Measurements from ENCODE around the gene OGFOD2.

DNA sequence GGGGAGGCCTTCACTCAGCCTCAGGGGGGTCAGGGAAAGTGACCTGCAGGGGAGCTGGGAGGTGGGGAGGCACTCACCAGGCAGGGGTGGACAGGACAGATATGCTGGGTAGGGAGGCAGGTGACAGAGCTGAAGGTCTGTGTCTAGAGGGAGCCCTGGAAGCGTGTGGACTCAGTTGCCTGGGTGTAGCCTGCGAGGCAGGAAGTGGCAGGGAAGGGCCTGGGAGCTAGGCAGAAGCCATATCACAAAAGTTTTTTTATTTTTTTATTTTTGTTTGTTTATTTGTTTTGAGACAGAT lies 44.7 kb downstream of the OGFOD2 start:
- TF ChIP-seq EZH2 (IDR thresholded peaks at IDR 0.05; ENCODE audit: borderline replicate concordance, low read length): no peak
- TF ChIP-seq, protein P1, sequence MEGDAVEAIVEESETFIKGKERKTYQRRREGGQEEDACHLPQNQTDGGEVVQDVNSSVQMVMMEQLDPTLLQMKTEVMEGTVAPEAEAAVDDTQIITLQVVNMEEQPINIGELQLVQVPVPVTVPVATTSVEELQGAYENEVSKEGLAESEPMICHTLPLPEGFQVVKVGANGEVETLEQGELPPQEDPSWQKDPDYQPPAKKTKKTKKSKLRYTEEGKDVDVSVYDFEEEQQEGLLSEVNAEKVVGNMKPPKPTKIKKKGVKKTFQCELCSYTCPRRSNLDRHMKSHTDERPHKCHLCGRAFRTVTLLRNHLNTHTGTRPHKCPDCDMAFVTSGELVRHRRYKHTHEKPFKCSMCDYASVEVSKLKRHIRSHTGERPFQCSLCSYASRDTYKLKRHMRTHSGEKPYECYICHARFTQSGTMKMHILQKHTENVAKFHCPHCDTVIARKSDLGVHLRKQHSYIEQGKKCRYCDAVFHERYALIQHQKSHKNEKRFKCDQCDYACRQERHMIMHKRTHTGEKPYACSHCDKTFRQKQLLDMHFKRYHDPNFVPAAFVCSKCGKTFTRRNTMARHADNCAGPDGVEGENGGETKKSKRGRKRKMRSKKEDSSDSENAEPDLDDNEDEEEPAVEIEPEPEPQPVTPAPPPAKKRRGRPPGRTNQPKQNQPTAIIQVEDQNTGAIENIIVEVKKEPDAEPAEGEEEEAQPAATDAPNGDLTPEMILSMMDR (IDR thresholded peaks at IDR 0.05; ENCODE audit: low read length): no peak
